Measurements from ENCODE around the gene MAGI2. TPM values are rescaled to one million over a fixed set of nuclear protein-coding genes. Genes with fewer than 3 reads are reported as not detected.
"Not testable (repeated sequence)": the region's sequence is repeated elsewhere in the genome, so short reads cannot be mapped to it uniquely, and the experiment has no call there.

The MAGI2 gene
- total RNA-seq, 4 donors from 2014 or later = 0.90 to 2.4 (median 0.99) TPM

DNA sequence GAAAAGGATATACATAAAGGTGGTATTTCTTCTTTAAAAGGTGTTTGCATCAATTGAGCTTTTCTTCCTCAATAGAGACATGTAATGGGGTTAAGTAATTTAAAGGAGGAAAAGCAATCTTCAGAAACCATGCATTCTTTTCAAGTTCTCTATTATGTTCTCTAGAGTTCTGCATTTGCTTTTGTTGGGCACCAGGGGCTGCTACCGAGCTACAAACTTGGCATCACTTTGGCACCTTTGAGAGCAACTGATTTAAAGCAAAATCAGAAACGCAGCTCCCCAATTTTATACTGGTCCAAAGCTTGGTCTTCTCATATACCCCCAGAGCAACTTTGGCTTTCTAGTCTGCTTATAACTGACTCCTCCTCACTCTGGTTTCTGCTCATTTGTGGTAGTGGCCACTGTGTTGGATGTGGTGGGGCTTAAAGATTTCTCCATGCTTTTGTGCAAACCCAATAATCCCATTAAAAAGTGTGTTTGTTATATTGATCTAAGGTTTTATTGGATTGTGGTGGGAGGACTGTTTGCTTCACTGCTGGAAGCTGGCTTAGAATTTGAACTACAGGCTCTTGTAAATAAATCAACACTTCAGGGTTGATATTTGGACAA is 942.8 kb downstream of the MAGI2 start:
- Histone ChIP-seq H3K9me3 (no peaks in the 10 kb centered on the region), H3K4me3 (no peak overlapping the region), H3K4me1 (no peaks in the 10 kb centered on the region), H3K27ac (no peak overlapping the region), H3K27me3 (no peaks in the 10 kb centered on the region), H3K36me3 (no peaks in the 10 kb centered on the region)
- DNase-seq (no peak), ATAC-seq (no peak)
- intact Hi-C loops (cut with DNase I; ENCODE audit: low total_unique reads) (loop anchor here (2.0 to 10.0 kb wide), 2 partner anchors 268 to 404 kb away; no protein-coding TSS in a partner anchor), in situ Hi-C loops (cut with MboI; ENCODE audit: low sequenced_read_pairs in 4 of 4) (no loop called here)
- TF ChIP-seq, protein P1, sequence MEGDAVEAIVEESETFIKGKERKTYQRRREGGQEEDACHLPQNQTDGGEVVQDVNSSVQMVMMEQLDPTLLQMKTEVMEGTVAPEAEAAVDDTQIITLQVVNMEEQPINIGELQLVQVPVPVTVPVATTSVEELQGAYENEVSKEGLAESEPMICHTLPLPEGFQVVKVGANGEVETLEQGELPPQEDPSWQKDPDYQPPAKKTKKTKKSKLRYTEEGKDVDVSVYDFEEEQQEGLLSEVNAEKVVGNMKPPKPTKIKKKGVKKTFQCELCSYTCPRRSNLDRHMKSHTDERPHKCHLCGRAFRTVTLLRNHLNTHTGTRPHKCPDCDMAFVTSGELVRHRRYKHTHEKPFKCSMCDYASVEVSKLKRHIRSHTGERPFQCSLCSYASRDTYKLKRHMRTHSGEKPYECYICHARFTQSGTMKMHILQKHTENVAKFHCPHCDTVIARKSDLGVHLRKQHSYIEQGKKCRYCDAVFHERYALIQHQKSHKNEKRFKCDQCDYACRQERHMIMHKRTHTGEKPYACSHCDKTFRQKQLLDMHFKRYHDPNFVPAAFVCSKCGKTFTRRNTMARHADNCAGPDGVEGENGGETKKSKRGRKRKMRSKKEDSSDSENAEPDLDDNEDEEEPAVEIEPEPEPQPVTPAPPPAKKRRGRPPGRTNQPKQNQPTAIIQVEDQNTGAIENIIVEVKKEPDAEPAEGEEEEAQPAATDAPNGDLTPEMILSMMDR (IDR thresholded peaks at IDR 0.05 in 4 of 5, conservative IDR thresholded peaks at IDR 0.05 in 1 of 5) = peak in 4 of 5 experiments; percentile 38 to 54 (median 48)
- no peak for TF ChIP-seq POLR2A (IDR thresholded peaks at IDR 0.05)

DNA sequence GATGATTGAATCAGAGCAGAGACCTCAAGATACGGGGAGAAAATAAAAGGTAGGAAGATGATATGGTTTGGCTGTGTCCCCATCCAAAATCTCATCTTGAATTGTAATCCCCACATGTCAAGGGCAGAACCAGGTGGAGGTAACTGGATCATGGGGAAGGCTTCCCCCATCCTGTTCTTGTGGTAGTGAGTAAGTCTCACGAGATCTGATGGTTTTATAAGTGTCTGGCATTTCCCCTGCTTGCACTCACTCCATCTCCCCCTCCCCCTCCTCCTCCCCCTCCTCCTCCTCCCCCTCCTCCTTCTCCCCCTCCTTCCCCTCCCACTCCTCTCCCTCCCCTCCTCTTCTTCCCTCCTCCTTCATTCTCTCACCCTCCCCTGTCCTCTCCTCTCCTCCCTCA is 950.2 kb downstream of the MAGI2 start:
- in situ Hi-C loops (cut with MboI; ENCODE audit: low sequenced_read_pairs in 4 of 4); H3K36me3 ChIP-seq; H3K4me1 ChIP-seq; intact Hi-C loops (cut with DNase I; ENCODE audit: low total_unique reads); DNase-seq; ATAC-seq; H3K27ac ChIP-seq; H3K4me3 ChIP-seq; H3K27me3 ChIP-seq; H3K9me3 ChIP-seq: not testable (repeated sequence)

DNA sequence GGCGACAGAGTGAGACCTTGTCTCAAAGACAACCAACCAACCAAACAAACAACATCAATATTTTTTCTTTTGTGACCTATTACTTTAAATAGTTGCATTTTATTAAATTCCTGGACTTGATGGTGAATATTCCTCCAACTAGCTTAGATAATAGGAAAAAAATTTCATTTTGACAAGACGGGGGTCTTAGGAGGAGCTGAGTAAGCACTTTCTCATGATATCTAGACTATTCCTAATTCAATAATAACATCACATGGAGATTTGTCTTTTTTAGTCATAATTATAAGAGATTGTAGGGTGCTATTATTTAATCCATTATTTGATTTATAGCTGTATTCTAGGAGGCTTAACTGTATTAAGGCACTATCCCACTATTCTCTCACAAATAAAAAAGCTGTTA is 952.4 kb downstream of the MAGI2 start:
- intact Hi-C loops (cut with DNase I; ENCODE audit: low total_unique reads) (no loop called here), in situ Hi-C loops (cut with MboI; ENCODE audit: low sequenced_read_pairs in 4 of 4) (no loop called here)
- no peaks in the 10 kb centered on the region for H3K36me3 ChIP-seq
- TF ChIP-seq POLR2A (IDR thresholded peaks at IDR 0.05) = no peak
- TF ChIP-seq, protein P1 (IDR thresholded peaks at IDR 0.05 in 4 of 5, conservative IDR thresholded peaks at IDR 0.05 in 1 of 5) = no peak
- ATAC-seq (no peak), DNase-seq (no peak)
- H3K9me3 ChIP-seq = no peaks in the 10 kb centered on the region
- no peak overlapping the region for H3K4me3 ChIP-seq
- H3K4me1 ChIP-seq = no peaks in the 10 kb centered on the region
- H3K27ac ChIP-seq = no peak overlapping the region
- no peaks in the 10 kb centered on the region for H3K27me3 ChIP-seq

DNA sequence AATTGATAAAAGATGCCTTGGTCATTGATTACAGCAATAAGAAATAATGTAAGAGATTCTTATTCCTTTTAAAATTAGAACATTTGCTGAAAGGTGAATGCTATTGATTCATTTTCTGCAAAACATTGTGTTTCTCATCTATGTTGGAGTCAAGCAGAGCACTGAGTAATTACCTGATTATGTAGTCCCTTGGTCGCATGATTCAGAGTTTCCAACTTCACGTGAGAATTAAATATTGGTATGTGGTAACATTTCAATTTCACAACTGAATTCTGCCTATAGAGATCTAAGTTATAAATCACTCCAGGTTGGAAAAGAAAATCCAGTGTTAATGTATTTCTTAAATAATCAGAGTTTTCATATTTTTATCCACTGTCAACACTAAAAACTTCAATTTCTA is 953.5 kb downstream of the MAGI2 start:
- in situ Hi-C loops (cut with MboI; ENCODE audit: low sequenced_read_pairs in 4 of 4) = no loop called here
- intact Hi-C loops (cut with DNase I; ENCODE audit: low total_unique reads) = no loop called here
- Histone ChIP-seq H3K4me1 (no peaks in the 10 kb centered on the region), H3K9me3 (no peaks in the 10 kb centered on the region), H3K36me3 (no peaks in the 10 kb centered on the region), H3K4me3 (no peak overlapping the region), H3K27me3 (no peaks in the 10 kb centered on the region), H3K27ac (no peak overlapping the region)
- TF ChIP-seq, protein P1 (IDR thresholded peaks at IDR 0.05 in 4 of 5, conservative IDR thresholded peaks at IDR 0.05 in 1 of 5) = no peak
- TF ChIP-seq POLR2A (IDR thresholded peaks at IDR 0.05) = no peak
- DNase-seq (no peak), ATAC-seq (no peak)

DNA sequence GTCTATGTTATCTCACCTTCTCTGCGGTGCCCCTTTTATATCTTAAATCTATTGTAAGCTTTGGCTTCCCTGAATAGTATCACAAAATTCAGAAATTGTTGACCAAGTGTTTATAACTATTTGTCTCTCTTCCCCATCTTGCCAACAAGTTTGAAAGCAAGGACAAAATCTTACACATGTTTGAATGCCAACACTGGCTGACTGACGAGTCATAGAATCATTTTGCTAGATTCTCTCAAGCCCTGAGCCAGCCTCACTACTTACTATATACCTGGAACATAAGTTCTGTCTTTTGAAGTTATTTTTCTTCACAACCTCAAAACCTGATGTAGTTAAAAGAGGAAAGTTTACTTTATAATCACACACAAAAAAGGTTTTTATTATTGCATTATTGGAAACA is 954.2 kb downstream of the MAGI2 start:
- ATAC-seq (no peak), DNase-seq (no peak)
- Histone ChIP-seq H3K27me3 (no peaks in the 10 kb centered on the region), H3K36me3 (no peaks in the 10 kb centered on the region), H3K4me3 (no peak overlapping the region), H3K9me3 (no peaks in the 10 kb centered on the region), H3K27ac (no peak overlapping the region), H3K4me1 (no peaks in the 10 kb centered on the region)
- intact Hi-C loops (cut with DNase I; ENCODE audit: low total_unique reads) (no loop called here), in situ Hi-C loops (cut with MboI; ENCODE audit: low sequenced_read_pairs in 4 of 4) (no loop called here)
- no peak for TF ChIP-seq POLR2A (IDR thresholded peaks at IDR 0.05)
- TF ChIP-seq, protein P1 (IDR thresholded peaks at IDR 0.05 in 4 of 5, conservative IDR thresholded peaks at IDR 0.05 in 1 of 5) = no peak
